IPS-NIHi7 (cell line): ENCODE results near the gene RAB6A.
"Not testable (repeated sequence)": the region's sequence is repeated elsewhere in the genome, so short reads cannot be mapped to it uniquely, and the experiment has no call there.

ENCODE experiments used
- DNase-seq: peaks from one replicate; pipeline ENCODE4 v3.0.0; 2012; ENCODE audit warnings: mixed read lengths; ENCODE audit errors: extremely low spot score

RAB6A gene

DNA sequence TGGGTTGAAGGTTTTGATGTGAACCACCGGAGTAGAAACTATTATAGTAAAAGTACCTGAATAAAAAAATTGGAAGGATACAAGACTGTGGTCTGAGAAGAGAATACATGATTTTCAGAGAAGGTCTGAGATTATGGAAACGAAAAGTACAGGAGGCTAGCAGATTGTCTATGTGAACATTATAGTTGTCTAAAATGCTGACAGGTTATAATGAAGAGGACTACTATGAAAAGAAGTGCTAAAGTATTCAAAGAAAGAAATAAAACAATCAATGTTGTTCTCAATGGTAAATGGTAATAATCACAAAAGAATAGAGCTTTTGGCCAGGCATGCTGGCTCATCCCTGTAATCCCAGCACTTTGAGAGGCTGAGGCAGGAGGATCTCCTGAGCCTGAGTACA, 34.0 kb downstream of the RAB6A start:
- no peak for DNase-seq

- DNase-seq = no peak
Observed at GRCh38 chr11:73717136-73717535, 43.7 kb downstream of the RAB6A start.

DNA sequence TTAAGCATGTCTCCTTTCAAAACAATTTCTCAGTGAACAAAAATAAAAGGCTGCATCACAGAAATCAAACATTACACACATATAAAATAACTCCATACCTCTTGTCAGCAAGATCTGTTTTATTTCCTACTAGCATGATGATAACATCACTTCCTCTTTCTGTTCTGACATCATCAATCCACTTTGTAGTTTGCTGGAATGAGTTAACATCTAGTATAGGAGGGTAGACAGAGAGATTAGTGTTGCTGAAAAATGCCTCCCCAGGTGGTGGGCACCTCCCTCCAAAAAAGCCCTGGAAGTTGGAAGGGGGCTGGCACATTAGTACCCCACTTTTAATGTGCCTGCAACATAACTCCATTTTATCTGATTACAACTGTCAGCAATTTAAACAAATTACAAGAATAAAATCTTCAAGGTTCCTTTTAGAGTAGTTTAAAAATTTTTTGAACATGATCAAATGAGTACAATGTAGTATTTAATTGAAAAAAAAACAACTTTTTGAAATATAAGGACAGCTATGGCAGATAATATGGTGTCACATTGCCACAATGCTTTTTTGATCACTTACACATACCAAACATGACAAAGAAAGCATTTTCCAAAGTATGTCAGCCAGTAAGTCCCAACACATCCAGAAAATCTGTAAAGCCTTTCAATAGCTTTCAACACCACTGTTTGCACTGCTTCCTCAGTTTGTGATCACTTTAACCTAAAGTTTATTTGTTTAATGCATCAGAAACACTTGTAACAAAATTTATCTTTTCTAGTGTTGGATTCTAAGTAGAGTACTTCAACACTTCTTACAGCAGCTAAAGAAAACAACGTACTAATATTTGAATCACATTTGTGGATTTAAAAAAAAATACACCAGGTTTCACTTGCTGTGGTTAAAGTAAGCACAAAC, 44.5 kb downstream of the RAB6A start:
- DNase-seq = no peak

GRCh38 chr11:73715541-73715940, 45.3 kb downstream of the RAB6A start:
- DNase-seq = no peak

- no peak for DNase-seq
Observed at GRCh38 chr11:73710964-73711363, 49.9 kb downstream of the RAB6A start.

GRCh38 chr11:73705053-73705452, 55.8 kb downstream of the RAB6A start:
- DNase-seq = no peak

GRCh38 chr11:73693899-73694525, 66.9 kb downstream of the RAB6A start:
- no peak for DNase-seq

GRCh38 chr11:73680687-73681086, 80.2 kb downstream of the RAB6A start:
- DNase-seq = no peak

DNA sequence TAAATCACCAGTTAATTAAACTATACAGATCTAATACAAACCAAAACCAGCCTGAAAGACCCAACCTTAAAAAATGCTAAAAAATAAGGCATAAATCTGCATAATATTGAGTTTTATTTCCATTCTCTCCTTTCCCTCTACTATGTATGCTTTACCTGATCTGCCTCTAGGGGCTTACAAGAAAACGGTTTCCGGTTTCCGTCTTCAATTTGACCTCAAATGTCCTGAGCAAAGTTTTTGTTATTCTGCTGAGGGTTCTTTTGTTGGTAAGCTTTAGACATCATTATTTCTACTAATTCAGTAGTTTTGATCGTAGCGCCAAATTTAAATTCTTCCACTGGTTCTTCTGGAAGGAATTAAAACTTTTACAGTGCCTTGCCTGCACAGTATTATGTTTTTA, 84.3 kb downstream of the RAB6A start:
- DNase-seq = not testable (repeated sequence)

DNA sequence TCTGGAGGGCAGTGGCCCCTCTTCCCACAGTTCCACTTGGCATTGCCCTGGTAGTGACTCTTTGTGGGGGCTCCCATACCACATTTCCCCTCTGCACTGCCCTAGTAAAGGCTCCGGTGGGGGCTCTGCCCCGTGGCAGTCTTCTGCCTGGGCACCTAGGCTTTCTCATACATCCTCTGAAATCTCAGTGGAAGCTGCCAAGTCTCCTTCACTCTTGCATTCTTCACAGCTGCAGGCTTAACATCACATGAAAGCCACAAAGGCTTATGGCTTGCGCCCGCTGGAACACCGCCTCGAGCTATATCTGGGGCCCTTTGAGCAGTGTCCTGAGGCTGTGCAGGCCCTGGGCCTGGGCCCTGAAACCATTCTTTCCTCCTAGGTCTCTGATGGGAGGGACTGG, 89.2 kb downstream of the RAB6A start:
- no peak for DNase-seq

GRCh38 chr11:73670808-73671207, 90.1 kb downstream of the RAB6A start:
- DNase-seq = no peak

- no peak for DNase-seq
Observed at GRCh38 chr11:73667891-73668290, 93.0 kb downstream of the RAB6A start.

- no peak for DNase-seq
Observed at GRCh38 chr11:73664877-73665276, 96.0 kb downstream of the RAB6A start.

GRCh38 chr11:73663604-73664495, 97.0 kb downstream of the RAB6A start:
- no peak for DNase-seq

- no peak for DNase-seq
Observed at GRCh38 chr11:73662445-73663157, 98.3 kb downstream of the RAB6A start.

GRCh38 chr11:73661035-73661628, 99.7 kb downstream of the RAB6A start:
- peak; percentile 99 for DNase-seq

- no peak for DNase-seq
Observed at GRCh38 chr11:73660497-73661034, 100.3 kb downstream of the RAB6A start.

DNA sequence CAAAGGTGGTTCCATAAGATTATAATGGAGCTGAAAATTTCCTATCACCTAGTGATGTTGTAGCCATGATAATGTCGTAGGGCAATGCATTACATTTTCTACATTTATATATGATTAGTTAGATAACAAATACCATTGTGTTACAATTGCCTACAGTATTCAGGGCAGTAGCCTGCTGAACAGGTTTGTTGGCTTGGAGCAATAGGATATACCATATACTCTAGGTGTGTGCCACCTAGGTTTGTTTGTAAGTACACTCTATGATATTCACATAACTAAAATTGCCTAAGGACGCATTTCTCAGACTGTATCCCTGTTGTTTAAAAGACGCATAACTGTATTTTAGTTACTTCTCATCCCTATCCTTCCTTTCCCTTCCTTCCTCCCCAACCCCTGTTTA, 100.9 kb downstream of the RAB6A start:
- DNase-seq = no peak

DNA sequence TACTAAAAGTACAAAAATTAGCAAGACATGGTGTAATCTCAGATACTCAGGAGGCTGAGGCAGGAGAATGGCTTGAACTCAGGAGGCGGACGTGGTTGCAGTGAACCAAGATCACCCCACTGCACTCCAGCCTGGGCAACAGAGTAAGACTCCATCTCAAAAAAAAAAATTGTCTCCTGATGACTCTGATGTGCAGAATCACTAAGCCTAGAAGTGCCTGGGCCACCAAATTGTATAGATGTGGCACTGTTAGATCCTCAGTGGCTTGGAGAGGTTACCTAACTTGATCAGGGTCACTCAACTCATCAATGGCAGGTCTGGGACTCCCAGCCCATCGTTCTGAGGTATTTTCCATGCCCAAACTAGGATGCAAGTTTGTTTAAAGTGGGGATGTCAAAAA, 103.9 kb downstream of the RAB6A start:
- no peak for DNase-seq

DNA sequence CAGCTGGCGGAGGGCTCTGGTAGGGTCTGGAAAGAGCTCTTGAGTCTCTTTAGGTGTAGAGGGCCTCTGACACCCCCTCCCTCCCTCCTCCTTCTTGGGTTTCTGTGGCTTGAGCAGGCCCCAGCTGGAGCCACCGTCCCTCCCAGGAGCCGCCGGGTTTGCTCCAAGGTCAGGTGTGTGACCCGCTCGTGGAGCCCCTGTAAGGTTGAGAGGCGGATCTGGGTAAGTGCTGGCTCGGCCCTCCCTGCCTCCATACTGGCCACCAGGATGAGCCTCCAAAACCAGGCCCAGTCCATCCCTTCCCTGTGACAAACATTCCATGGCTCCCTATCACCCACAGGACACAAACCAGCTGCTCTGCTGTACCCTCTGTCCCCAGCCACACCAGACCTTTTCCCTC, 105.2 kb downstream of the RAB6A start:
- no peak for DNase-seq

DNA sequence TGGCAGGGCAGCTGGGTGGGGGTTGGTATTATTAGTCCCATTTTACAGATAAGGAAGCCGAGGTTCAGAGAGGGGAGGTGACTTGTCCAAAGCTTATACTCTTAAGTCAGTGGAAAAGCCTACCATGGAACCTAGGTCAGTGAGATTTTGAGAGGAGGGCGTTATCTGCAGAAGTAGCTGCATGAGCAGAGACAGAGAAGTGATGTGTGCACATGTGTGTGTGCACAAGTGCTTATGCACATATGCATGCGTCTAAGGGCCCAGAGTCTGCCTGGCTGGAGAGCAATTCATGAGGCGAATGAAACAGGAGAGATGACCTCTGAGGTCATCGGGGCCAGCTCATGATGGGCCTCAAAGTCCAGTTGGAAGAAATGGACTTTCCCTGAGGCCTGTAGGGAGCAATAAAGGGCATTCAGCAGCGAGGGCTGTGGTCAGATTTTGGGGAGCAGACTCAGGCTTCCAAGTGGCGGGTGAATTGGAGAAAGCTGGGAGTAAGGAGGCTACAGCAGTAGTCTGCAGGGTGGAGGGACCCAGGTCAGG, 106.3 kb downstream of the RAB6A start:
- no peak for DNase-seq
